ENCODE results near the gene SLAMF7. TPM values are rescaled to one million over a fixed set of nuclear protein-coding genes. Genes with fewer than 3 reads are reported as not detected.

Gene SLAMF7
- total RNA-seq, 6 experiments from 2014 or later, result 0.74 to 5.2 (median 0.99) TPM

- DNase-seq (no peak), ATAC-seq (peak; percentile 56 to 76 (median 60))
- Histone ChIP-seq H3K4me3 (no peak within 1 kb of the TSS), H3K27ac (peak within 1 kb of the TSS in 1 of 3 donors; percentile 18), H3K27me3 (no peaks in the 10 kb centered on the region), H3K4me1 (no peaks in the 10 kb centered on the region), H3K36me3 (no peaks in the 10 kb centered on the region), H3K9me3 (no peaks in the 10 kb centered on the region)
- intact Hi-C loops (cut with DNase I), result no loop called here
- 63% methylated on average over 2 of the region's 4 CpGs for WGBS (ENCODE audit: insufficient coverage, low coverage, low lambda C conversion rate, missing lambda C conversion rate)
- TF ChIP-seq POLR2A (IDR thresholded peaks at IDR 0.05) (peak; percentile 19), CTCF (IDR thresholded peaks at IDR 0.05) (no peak)
These were observed 56.9 kb downstream of the SLAMF7 start, which contains the start of gene LY9 for GRCh38 chr1:160795951-160796383. TSS of gene LY9 (plus strand) at chr1:160796174. CDS start at chr1:160796188, 14 bp downstream.

- TF ChIP-seq CTCF (IDR thresholded peaks at IDR 0.05) (no peak), POLR2A (IDR thresholded peaks at IDR 0.05) (no peak)
- ATAC-seq (no peak), DNase-seq (no peak)
- intact Hi-C loops (cut with DNase I), result no loop called here
- no peaks in the 10 kb centered on the region for H3K36me3 ChIP-seq
- H3K27ac ChIP-seq, result no peak overlapping the region
- no peak overlapping the region for H3K4me3 ChIP-seq
- no peaks in the 10 kb centered on the region for H3K4me1 ChIP-seq
- no peaks in the 10 kb centered on the region for H3K9me3 ChIP-seq
- no peaks in the 10 kb centered on the region for H3K27me3 ChIP-seq
- WGBS (ENCODE audit: insufficient coverage, low coverage, low lambda C conversion rate, missing lambda C conversion rate), result 35% methylated on average over 2 of the region's 3 CpGs
These were observed 58.2 kb downstream of the SLAMF7 start for GRCh38 chr1:160797271-160797709.

GRCh38 chr1:160797861-160798273 lies 58.8 kb downstream of the SLAMF7 start:
- WGBS (ENCODE audit: insufficient coverage, low coverage, low lambda C conversion rate, missing lambda C conversion rate), result 25% methylated on average over 3 of the region's 4 CpGs
- DNase-seq (no peak), ATAC-seq (peak in 2 of 4 donors; percentile 28 to 36)
- Histone ChIP-seq H3K9me3 (no peaks in the 10 kb centered on the region), H3K4me3 (no peak overlapping the region), H3K36me3 (no peaks in the 10 kb centered on the region), H3K27ac (no peak overlapping the region), H3K27me3 (no peaks in the 10 kb centered on the region), H3K4me1 (no peaks in the 10 kb centered on the region)
- TF ChIP-seq CTCF (IDR thresholded peaks at IDR 0.05), result no peak
- intact Hi-C loops (cut with DNase I), result no loop called here

- H3K4me3 ChIP-seq, result no peak overlapping the region
- no peak for TF ChIP-seq POLR2A (IDR thresholded peaks at IDR 0.05)
- no peak for TF ChIP-seq CTCF (IDR thresholded peaks at IDR 0.05)
- H3K27me3 ChIP-seq, result no peaks in the 10 kb centered on the region
- H3K9me3 ChIP-seq, result no peaks in the 10 kb centered on the region
- 78% methylated on average over 2 of the region's 2 CpGs for WGBS (ENCODE audit: insufficient coverage, low coverage, low lambda C conversion rate, missing lambda C conversion rate)
- H3K36me3 ChIP-seq, result no peaks in the 10 kb centered on the region
- ATAC-seq (no peak), DNase-seq (no peak)
- H3K4me1 ChIP-seq, result no peaks in the 10 kb centered on the region
- H3K27ac ChIP-seq, result no peak overlapping the region
- intact Hi-C loops (cut with DNase I), result no loop called here
These were observed 59.4 kb downstream of the SLAMF7 start for GRCh38 chr1:160798439-160798838.

GRCh38 chr1:160799641-160800040 lies 60.6 kb downstream of the SLAMF7 start:
- no peaks in the 10 kb centered on the region for H3K36me3 ChIP-seq
- H3K4me1 ChIP-seq, result no peaks in the 10 kb centered on the region
- no peak for ATAC-seq
- no peaks in the 10 kb centered on the region for H3K9me3 ChIP-seq
- no peak overlapping the region for H3K4me3 ChIP-seq
- no peaks in the 10 kb centered on the region for H3K27me3 ChIP-seq
- no peak for DNase-seq
- intact Hi-C loops (cut with DNase I), result no loop called here
- H3K27ac ChIP-seq, result no peak overlapping the region
- WGBS (ENCODE audit: insufficient coverage, low coverage, low lambda C conversion rate, missing lambda C conversion rate), result 91% methylated on average over 4 of the region's 5 CpGs
- TF ChIP-seq POLR2A (IDR thresholded peaks at IDR 0.05), result no peak
- no peak for TF ChIP-seq CTCF (IDR thresholded peaks at IDR 0.05)

Measured in right lobe of liver (tissue), 6 donors.